HL-60/S4 treated with phorbol 12-myristate 13-acetate at 8.2 ng/mL for 4 days and 3 days (cell line): ENCODE measurements around the gene ZNF143.
"Not testable (repeated sequence)": the region's sequence is repeated elsewhere in the genome, so short reads cannot be mapped to it uniquely, and the experiment has no call there.

ENCODE experiments used
- in situ Hi-C: fragments of 300-500 bp; cut with MboI; formaldehyde crosslinking; loops from 2 replicates; pipeline ENCODE4 v1.15.0; 2022; ENCODE audit warnings: low sequenced_read_pairs

ZNF143 gene

GRCh38 chr11:9495803-9496514 is 35.1 kb downstream of the ZNF143 start:
- in situ Hi-C loops = no loop called here

- in situ Hi-C loops = no loop called here
These were observed 37.8 kb downstream of the ZNF143 start for GRCh38 chr11:9498457-9499078.

GRCh38 chr11:9506489-9507276 is 45.9 kb downstream of the ZNF143 start:
- in situ Hi-C loops = no loop called here

GRCh38 chr11:9507277-9507580 is 46.4 kb downstream of the ZNF143 start:
- in situ Hi-C loops = no loop called here

GRCh38 chr11:9509041-9509440 is 48.2 kb downstream of the ZNF143 start:
- in situ Hi-C loops = no loop called here

GRCh38 chr11:9512370-9513019 is 51.7 kb downstream of the ZNF143 start:
- in situ Hi-C loops = no loop called here

GRCh38 chr11:9514576-9514975 is 53.8 kb downstream of the ZNF143 start:
- in situ Hi-C loops = not testable (repeated sequence)

GRCh38 chr11:9516113-9516512 is 55.3 kb downstream of the ZNF143 start:
- in situ Hi-C loops = no loop called here

- in situ Hi-C loops = no loop called here
These were observed 58.1 kb downstream of the ZNF143 start for GRCh38 chr11:9518835-9519410.

GRCh38 chr11:9524001-9524400 is 63.2 kb downstream of the ZNF143 start:
- in situ Hi-C loops = no loop called here

GRCh38 chr11:9525116-9525515 is 64.3 kb downstream of the ZNF143 start:
- in situ Hi-C loops = no loop called here

- in situ Hi-C loops = no loop called here
These were observed 66.8 kb downstream of the ZNF143 start for GRCh38 chr11:9527481-9528135.

GRCh38 chr11:9528136-9528501 is 67.3 kb downstream of the ZNF143 start:
- in situ Hi-C loops = no loop called here

- in situ Hi-C loops = no loop called here
These were observed 67.9 kb downstream of the ZNF143 start for GRCh38 chr11:9528573-9529333.

GRCh38 chr11:9529334-9529650 is 68.5 kb downstream of the ZNF143 start:
- in situ Hi-C loops = no loop called here

- in situ Hi-C loops = no loop called here
These were observed 69.3 kb downstream of the ZNF143 start for GRCh38 chr11:9530020-9530621.

- in situ Hi-C loops = no loop called here
These were observed 70.3 kb downstream of the ZNF143 start for GRCh38 chr11:9530901-9531625.

- in situ Hi-C loops = no loop called here
These were observed 72.2 kb downstream of the ZNF143 start for GRCh38 chr11:9533058-9533457.
